Ovary (tissue), 3 donors: ENCODE measurements around the gene PRR18.

Experiments
- CTCF ChIP-seq, 3 donors: fragments of 450-650 bp in 2 of 3; fragments of 200-600 bp in 1 of 3; IDR thresholded peaks; one replicate each; pipeline versions ENCODE4 v1.5.1 to v1.8.0; 2016 to 2022; ENCODE audit warnings: antibody characterized with exemption in 3 of 3, mild to moderate bottlenecking in 1 of 3
- EP300 ChIP-seq: sonication (generic); formaldehyde crosslinking; IDR thresholded peaks from one replicate; pipeline ENCODE4 v1.6.1; 2017; ENCODE audit warnings: antibody characterized with exemption
- POLR2A ChIP-seq: fragments of 450-650 bp; IDR thresholded peaks from one replicate; pipeline ENCODE4 v1.6.1; 2017; ENCODE audit warnings: antibody characterized with exemption, mild to moderate bottlenecking, moderate library complexity
- donor health status: DM: no; HTN: no; CAD: no.

GRCh38 chr6:166331503-166332415 lies 23.6 kb upstream of the PRR18 start:
- TF ChIP-seq POLR2A (no peak), CTCF (IDR thresholded peaks at IDR 0.05) (no peak), EP300 (no peak)
